ENCODE measurements around the gene LGR6.

The LGR6 gene

GRCh38 chr1:202220733-202221132, 27.1 kb downstream of the LGR6 start:
- DNase-seq (ENCODE audit: low read depth) = no peak

GRCh38 chr1:202221911-202222909, 28.6 kb downstream of the LGR6 start:
- no peak for DNase-seq (ENCODE audit: low read depth)

GRCh38 chr1:202223121-202223860, 29.7 kb downstream of the LGR6 start:
- DNase-seq (ENCODE audit: low read depth) = no peak

GRCh38 chr1:202224453-202224852, 30.9 kb downstream of the LGR6 start:
- DNase-seq (ENCODE audit: low read depth) = no peak

- DNase-seq (ENCODE audit: low read depth) = no peak
Measured at GRCh38 chr1:202225131-202225530, 31.5 kb downstream of the LGR6 start.

GRCh38 chr1:202227053-202227672, 33.6 kb downstream of the LGR6 start:
- no peak for DNase-seq (ENCODE audit: low read depth)

- DNase-seq (ENCODE audit: low read depth) = no peak
Measured at GRCh38 chr1:202227997-202228401, 34.4 kb downstream of the LGR6 start.

- no peak for DNase-seq (ENCODE audit: low read depth)
Measured at GRCh38 chr1:202228484-202229122, 35.0 kb downstream of the LGR6 start.

- DNase-seq (ENCODE audit: low read depth) = no peak
Measured at GRCh38 chr1:202229376-202229775, 35.8 kb downstream of the LGR6 start.

- DNase-seq (ENCODE audit: low read depth) = no peak
Measured at GRCh38 chr1:202230061-202230938, 36.7 kb downstream of the LGR6 start.

- DNase-seq (ENCODE audit: low read depth) = no peak
Measured at GRCh38 chr1:202230939-202231645, 37.5 kb downstream of the LGR6 start.

- DNase-seq (ENCODE audit: low read depth) = no peak
Measured at GRCh38 chr1:202233171-202233570, 39.6 kb downstream of the LGR6 start.

GRCh38 chr1:202233804-202234203, 40.2 kb downstream of the LGR6 start:
- DNase-seq (ENCODE audit: low read depth) = no peak

GRCh38 chr1:202234331-202235002, 40.9 kb downstream of the LGR6 start:
- no peak for DNase-seq (ENCODE audit: low read depth)

- no peak for DNase-seq (ENCODE audit: low read depth)
Measured at GRCh38 chr1:202235003-202235660, 41.5 kb downstream of the LGR6 start.

GRCh38 chr1:202235856-202236837, 42.5 kb downstream of the LGR6 start:
- peak; percentile 42 for DNase-seq (ENCODE audit: low read depth)

GRCh38 chr1:202237052-202237451, 43.5 kb downstream of the LGR6 start:
- DNase-seq (ENCODE audit: low read depth) = no peak

GRCh38 chr1:202238914-202239313, 45.3 kb downstream of the LGR6 start:
- DNase-seq (ENCODE audit: low read depth) = no peak
